Epidermal melanocyte (primary cell): Measurements from ENCODE around the gene ARHGAP6.

ENCODE experiments used
- DNase-seq: peaks from one replicate; pipeline ENCODE4 v3.0.0; 2011; ENCODE audit warnings: low spot score; ENCODE audit not compliant: insufficient read length

Gene ARHGAP6

GRCh38 chrX:11305641-11306040 is 360.1 kb downstream of the ARHGAP6 start:
- peak; percentile 42 for DNase-seq

GRCh38 chrX:11304829-11305228 is 360.9 kb downstream of the ARHGAP6 start:
- no peak for DNase-seq

GRCh38 chrX:11298600-11298999 is 367.1 kb downstream of the ARHGAP6 start:
- DNase-seq = no peak

GRCh38 chrX:11296051-11296450 is 369.7 kb downstream of the ARHGAP6 start:
- DNase-seq = no peak

GRCh38 chrX:11293113-11293512 is 372.6 kb downstream of the ARHGAP6 start, which contains the start of gene AMELX:
TSS of gene AMELX (plus strand) at chrX:11293413. CDS start at chrX:11294789, 1,376 bp downstream.
- DNase-seq = no peak

- no peak for DNase-seq
These were observed 375.2 kb downstream of the ARHGAP6 start for GRCh38 chrX:11290416-11291102.

- no peak for DNase-seq
These were observed 378.2 kb downstream of the ARHGAP6 start for GRCh38 chrX:11287505-11287904.

GRCh38 chrX:11285651-11286050 is 380.1 kb downstream of the ARHGAP6 start:
- DNase-seq = peak; percentile 28

- DNase-seq = no peak
These were observed 383.7 kb downstream of the ARHGAP6 start for GRCh38 chrX:11282043-11282442.

GRCh38 chrX:11273544-11273943 is 392.2 kb downstream of the ARHGAP6 start:
- no peak for DNase-seq

GRCh38 chrX:11272863-11273262 is 392.9 kb downstream of the ARHGAP6 start:
- no peak for DNase-seq

- DNase-seq = no peak
These were observed 393.4 kb downstream of the ARHGAP6 start for GRCh38 chrX:11272290-11272689.

GRCh38 chrX:11269996-11270395 is 395.7 kb downstream of the ARHGAP6 start:
- DNase-seq = no peak

GRCh38 chrX:11269006-11269405 is 396.7 kb downstream of the ARHGAP6 start:
- no peak for DNase-seq

GRCh38 chrX:11267425-11267824 is 398.3 kb downstream of the ARHGAP6 start:
- DNase-seq = no peak

GRCh38 chrX:11266573-11267003 is 399.1 kb downstream of the ARHGAP6 start:
- no peak for DNase-seq

- DNase-seq = no peak
These were observed 400.4 kb downstream of the ARHGAP6 start for GRCh38 chrX:11265352-11265751.

- DNase-seq = no peak
These were observed 400.8 kb downstream of the ARHGAP6 start for GRCh38 chrX:11264925-11265324.

- no peak for DNase-seq
These were observed 404.5 kb downstream of the ARHGAP6 start for GRCh38 chrX:11261260-11261659.

GRCh38 chrX:11259437-11259836 is 406.3 kb downstream of the ARHGAP6 start:
- no peak for DNase-seq

- DNase-seq = no peak
These were observed 408.0 kb downstream of the ARHGAP6 start for GRCh38 chrX:11257711-11258110.

- no peak for DNase-seq
These were observed 408.4 kb downstream of the ARHGAP6 start for GRCh38 chrX:11257290-11257689.

- DNase-seq = no peak
These were observed 411.2 kb downstream of the ARHGAP6 start for GRCh38 chrX:11254417-11255109.
